HepG2 (cell line): ENCODE results near the gene FAM131A. TPM values are rescaled to one million over a fixed set of nuclear protein-coding genes. Genes with fewer than 3 reads are reported as not detected.

Experiments
- ARID2 ChIP-seq: sonication (generic); formaldehyde crosslinking; IDR thresholded peaks from 2 replicates; pipeline ENCODE4 v1.8.1; 2022; ENCODE audit warnings: mild to moderate bottlenecking, missing genetic modification reagents, borderline replicate concordance
- CREM ChIP-seq, 2 experiments: sonication (generic) in 1 of 2; formaldehyde crosslinking in 1 of 2; IDR thresholded peaks; 2 replicates each; pipeline versions ENCODE4 v1.4.0 to v1.6.1; 2016 to 2020; ENCODE audit warnings: antibody characterized with exemption in 1 of 2, mild to moderate bottlenecking in 1 of 2, missing genetic modification reagents in 1 of 2
- HBP1 ChIP-seq: IDR thresholded peaks from 2 replicates; pipeline ENCODE4 v1.6.1; 2016; ENCODE audit warnings: low read depth, control low read depth
- HCFC1 ChIP-seq: fragments of 150-350 bp; IDR thresholded peaks from 2 replicates; pipeline ENCODE4 v1.6.1; 2014; ENCODE audit warnings: low read depth, low read length
- LCORL ChIP-seq, 2 experiments: fragments of 450-650 bp in 1 of 2; sonication (generic) in 1 of 2; formaldehyde crosslinking in 1 of 2; IDR thresholded peaks; 2 replicates each; pipeline versions ENCODE4 v1.5.0 to v1.6.1; 2017 to 2020; ENCODE audit warnings: antibody characterized with exemption in 1 of 2, missing genetic modification reagents in 1 of 2
- MLLT10 ChIP-seq: sonication (generic); formaldehyde crosslinking; IDR thresholded peaks from 2 replicates; pipeline ENCODE4 v1.4.0; 2020; ENCODE audit warnings: missing genetic modification reagents
- NFKB2 ChIP-seq: sonication (generic); formaldehyde crosslinking; IDR thresholded peaks from 2 replicates; pipeline ENCODE4 v1.4.0; 2020; ENCODE audit warnings: missing genetic modification reagents, borderline replicate concordance
- PHF8 ChIP-seq: sonication (generic); formaldehyde crosslinking; IDR thresholded peaks from 2 replicates; pipeline ENCODE4 v1.5.0; 2020; ENCODE audit warnings: missing genetic modification reagents
- PITX1 ChIP-seq: sonication (generic); formaldehyde crosslinking; IDR thresholded peaks from 2 replicates; pipeline ENCODE4 v1.5.1; 2020; ENCODE audit warnings: mild to moderate bottlenecking, missing genetic modification reagents
- ZFY ChIP-seq: sonication (generic); formaldehyde crosslinking; IDR thresholded peaks from 2 replicates; pipeline ENCODE4 v1.4.0; 2020; ENCODE audit warnings: missing genetic modification reagents
- ZMYM2 ChIP-seq: sonication (generic); formaldehyde crosslinking; IDR thresholded peaks from 2 replicates; pipeline ENCODE4 v1.8.0; 2022; ENCODE audit warnings: mild to moderate bottlenecking, missing genetic modification reagents
- ZNF430 ChIP-seq: sonication (generic); formaldehyde crosslinking; IDR thresholded peaks from 2 replicates; pipeline ENCODE4 v1.9.0; 2021; ENCODE audit warnings: mild to moderate bottlenecking, missing genetic modification reagents
- ZNF572 ChIP-seq: sonication (generic); formaldehyde crosslinking; IDR thresholded peaks from 2 replicates; pipeline ENCODE4 v1.5.1; 2020; ENCODE audit warnings: mild to moderate bottlenecking, missing genetic modification reagents
- ZNF605 ChIP-seq: sonication (generic); formaldehyde crosslinking; IDR thresholded peaks from 2 replicates; pipeline ENCODE4 v1.8.0; 2022; ENCODE audit warnings: mild to moderate bottlenecking, missing genetic modification reagents
- ZNF607 ChIP-seq: sonication (generic); formaldehyde crosslinking; IDR thresholded peaks from 2 replicates; pipeline ENCODE4 v1.5.1; 2020; ENCODE audit warnings: missing genetic modification reagents, mild to moderate bottlenecking, borderline replicate concordance
- ZNF629 ChIP-seq: sonication (generic); formaldehyde crosslinking; conservative IDR thresholded peaks from 2 replicates; pipeline ENCODE4 v1.5.0; 2020; ENCODE audit warnings: missing genetic modification reagents
- ZSCAN31 ChIP-seq: sonication (generic); formaldehyde crosslinking; IDR thresholded peaks from 2 replicates; pipeline ENCODE4 v1.5.0; 2020; ENCODE audit warnings: low read depth, mild to moderate bottlenecking, missing genetic modification reagents
- polyA plus RNA-seq, 8 experiments: library from polyadenylated mRNA; depleted of rRNA in 3 of 8; stranded (reverse) in 7 of 8; unstranded in 1 of 8; fragments of >200 nt; fragmentation: Illumina TruSeq in 4 of 8; extraction: Trizol in 4 of 8; gene quantifications; 2 replicates each; pipeline versions ENCODE4 v1.2.1 to v1.2.3, GENCODE V29; 2011 to 2016; ENCODE audit warnings: low read depth in 4 of 8, missing spikeins in 1 of 8, mixed read lengths in 1 of 8; ENCODE audit not compliant: insufficient read depth in 1 of 8
- total RNA-seq, 5 experiments: library from RNA; depleted of rRNA; stranded (reverse); fragments of >200 nt; fragmentation: Illumina TruSeq; extraction: Trizol; gene quantifications; 2 replicates each; pipeline ENCODE4 v1.2.3, GENCODE V29; 2016; ENCODE audit warnings: low read depth in 1 of 5
- TF ChIP-seq, protein P1 (sequence below): sonication (generic); formaldehyde crosslinking; IDR thresholded peaks from 2 replicates; pipeline ENCODE4 v1.5.0; 2020; ENCODE audit warnings: mild to moderate bottlenecking, missing genetic modification reagents, moderate library complexity
- TF ChIP-seq, protein P2 (sequence below): sonication (generic); formaldehyde crosslinking; IDR thresholded peaks from 2 replicates; pipeline ENCODE4 v1.5.1; 2020; ENCODE audit warnings: mild to moderate bottlenecking, missing genetic modification reagents, moderate library complexity
- TF ChIP-seq, protein P3 (sequence below): IDR thresholded peaks from 2 replicates; pipeline ENCODE4 v1.6.1; 2018; ENCODE audit warnings: missing genetic modification reagents

FAM131A gene
- total and polyA plus RNA-seq, 2 of the 13 experiments (the other 11 are each of a cell fraction or from before 2014, with no cell fraction given) = 9.2 to 9.3 TPM

DNA sequence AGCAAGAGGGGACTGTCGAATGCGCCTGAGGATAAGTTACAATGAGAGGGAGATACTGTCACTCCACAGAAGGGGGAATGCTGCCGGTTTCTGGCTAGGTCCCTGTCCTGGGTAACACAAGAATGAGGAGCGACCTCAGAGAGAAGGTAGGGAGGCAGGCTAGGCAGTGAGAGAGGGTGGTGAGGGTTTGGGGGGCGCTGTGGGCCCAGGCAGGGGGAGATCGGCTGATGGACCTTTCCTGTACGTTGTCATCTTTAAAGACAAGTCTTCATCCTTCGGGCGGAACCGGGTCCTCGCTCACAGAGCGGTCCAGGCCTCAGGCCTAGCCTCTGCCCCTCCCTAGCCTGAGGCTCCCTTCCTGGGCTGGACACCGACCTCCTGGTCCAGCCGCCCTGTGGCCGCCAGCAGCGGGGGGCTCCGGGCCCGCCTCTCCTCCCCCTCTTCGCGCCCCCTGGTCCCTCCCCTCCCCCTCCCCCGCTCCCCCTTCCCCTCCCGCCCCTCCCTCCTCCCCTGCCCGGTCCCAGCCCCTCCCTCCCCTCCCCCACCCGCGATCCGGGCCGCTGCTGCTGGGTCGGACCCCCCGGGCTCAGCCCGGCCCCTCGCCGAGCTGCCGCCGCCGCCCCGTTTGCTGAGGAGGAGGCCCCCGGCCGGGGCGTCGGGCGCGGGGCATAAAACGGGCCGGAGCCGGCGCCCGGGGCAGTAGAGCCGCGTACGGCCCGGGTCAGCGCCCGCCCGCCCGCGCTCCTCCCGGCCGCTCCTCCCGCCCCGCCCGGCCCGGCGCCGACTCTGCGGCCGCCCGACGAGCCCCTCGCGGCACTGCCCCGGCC lies 42.2 kb downstream of the FAM131A start, which contains the start of gene CHRD (continued):
- TF ChIP-seq, protein P1, sequence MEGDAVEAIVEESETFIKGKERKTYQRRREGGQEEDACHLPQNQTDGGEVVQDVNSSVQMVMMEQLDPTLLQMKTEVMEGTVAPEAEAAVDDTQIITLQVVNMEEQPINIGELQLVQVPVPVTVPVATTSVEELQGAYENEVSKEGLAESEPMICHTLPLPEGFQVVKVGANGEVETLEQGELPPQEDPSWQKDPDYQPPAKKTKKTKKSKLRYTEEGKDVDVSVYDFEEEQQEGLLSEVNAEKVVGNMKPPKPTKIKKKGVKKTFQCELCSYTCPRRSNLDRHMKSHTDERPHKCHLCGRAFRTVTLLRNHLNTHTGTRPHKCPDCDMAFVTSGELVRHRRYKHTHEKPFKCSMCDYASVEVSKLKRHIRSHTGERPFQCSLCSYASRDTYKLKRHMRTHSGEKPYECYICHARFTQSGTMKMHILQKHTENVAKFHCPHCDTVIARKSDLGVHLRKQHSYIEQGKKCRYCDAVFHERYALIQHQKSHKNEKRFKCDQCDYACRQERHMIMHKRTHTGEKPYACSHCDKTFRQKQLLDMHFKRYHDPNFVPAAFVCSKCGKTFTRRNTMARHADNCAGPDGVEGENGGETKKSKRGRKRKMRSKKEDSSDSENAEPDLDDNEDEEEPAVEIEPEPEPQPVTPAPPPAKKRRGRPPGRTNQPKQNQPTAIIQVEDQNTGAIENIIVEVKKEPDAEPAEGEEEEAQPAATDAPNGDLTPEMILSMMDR (CRISPR knock-in tag) = peak; percentile 30; the same call in 1 of the 2 replicates
- TF ChIP-seq ZMYM2 (CRISPR knock-in tag) (no peak), NFKB2 (CRISPR knock-in tag) (0 out of 2 replicates have a peak, but pooled peaks have one; percentile 45), ZNF629 (CRISPR knock-in tag) (no peak), LCORL (IDR thresholded peaks at IDR 0.05) (no peak), LCORL (CRISPR knock-in tag; IDR thresholded peaks at IDR 0.05) (peak; percentile 33; the same call in 1 of the 2 replicates), CREM (IDR thresholded peaks at IDR 0.05) (no peak), CREM (CRISPR knock-in tag; IDR thresholded peaks at IDR 0.05) (no peak), ZSCAN31 (CRISPR knock-in tag) (no peak), HCFC1 (no peak), ZNF430 (no peak), ZNF607 (peak; percentile 29; the same call in 1 of the 2 replicates), ZNF605 (no peak), HBP1 (CRISPR knock-in tag) (no peak), MLLT10 (no peak), PHF8 (CRISPR knock-in tag) (peak; percentile 46; the same call in 1 of the 2 replicates), ZFY (peak; percentile 78), ZNF572 (CRISPR knock-in tag) (no peak), PITX1 (CRISPR knock-in tag) (no peak), ARID2 (CRISPR knock-in tag) (no peak)
- TF ChIP-seq, protein P2, sequence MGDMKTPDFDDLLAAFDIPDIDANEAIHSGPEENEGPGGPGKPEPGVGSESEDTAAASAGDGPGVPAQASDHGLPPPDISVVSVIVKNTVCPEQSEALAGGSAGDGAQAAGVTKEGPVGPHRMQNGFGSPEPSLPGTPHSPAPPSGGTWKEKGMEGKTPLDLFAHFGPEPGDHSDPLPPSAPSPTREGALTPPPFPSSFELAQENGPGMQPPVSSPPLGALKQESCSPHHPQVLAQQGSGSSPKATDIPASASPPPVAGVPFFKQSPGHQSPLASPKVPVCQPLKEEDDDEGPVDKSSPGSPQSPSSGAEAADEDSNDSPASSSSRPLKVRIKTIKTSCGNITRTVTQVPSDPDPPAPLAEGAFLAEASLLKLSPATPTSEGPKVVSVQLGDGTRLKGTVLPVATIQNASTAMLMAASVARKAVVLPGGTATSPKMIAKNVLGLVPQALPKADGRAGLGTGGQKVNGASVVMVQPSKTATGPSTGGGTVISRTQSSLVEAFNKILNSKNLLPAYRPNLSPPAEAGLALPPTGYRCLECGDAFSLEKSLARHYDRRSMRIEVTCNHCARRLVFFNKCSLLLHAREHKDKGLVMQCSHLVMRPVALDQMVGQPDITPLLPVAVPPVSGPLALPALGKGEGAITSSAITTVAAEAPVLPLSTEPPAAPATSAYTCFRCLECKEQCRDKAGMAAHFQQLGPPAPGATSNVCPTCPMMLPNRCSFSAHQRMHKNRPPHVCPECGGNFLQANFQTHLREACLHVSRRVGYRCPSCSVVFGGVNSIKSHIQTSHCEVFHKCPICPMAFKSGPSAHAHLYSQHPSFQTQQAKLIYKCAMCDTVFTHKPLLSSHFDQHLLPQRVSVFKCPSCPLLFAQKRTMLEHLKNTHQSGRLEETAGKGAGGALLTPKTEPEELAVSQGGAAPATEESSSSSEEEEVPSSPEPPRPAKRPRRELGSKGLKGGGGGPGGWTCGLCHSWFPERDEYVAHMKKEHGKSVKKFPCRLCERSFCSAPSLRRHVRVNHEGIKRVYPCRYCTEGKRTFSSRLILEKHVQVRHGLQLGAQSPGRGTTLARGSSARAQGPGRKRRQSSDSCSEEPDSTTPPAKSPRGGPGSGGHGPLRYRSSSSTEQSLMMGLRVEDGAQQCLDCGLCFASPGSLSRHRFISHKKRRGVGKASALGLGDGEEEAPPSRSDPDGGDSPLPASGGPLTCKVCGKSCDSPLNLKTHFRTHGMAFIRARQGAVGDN (CRISPR knock-in tag) = peak; percentile 50
- TF ChIP-seq, protein P3, sequence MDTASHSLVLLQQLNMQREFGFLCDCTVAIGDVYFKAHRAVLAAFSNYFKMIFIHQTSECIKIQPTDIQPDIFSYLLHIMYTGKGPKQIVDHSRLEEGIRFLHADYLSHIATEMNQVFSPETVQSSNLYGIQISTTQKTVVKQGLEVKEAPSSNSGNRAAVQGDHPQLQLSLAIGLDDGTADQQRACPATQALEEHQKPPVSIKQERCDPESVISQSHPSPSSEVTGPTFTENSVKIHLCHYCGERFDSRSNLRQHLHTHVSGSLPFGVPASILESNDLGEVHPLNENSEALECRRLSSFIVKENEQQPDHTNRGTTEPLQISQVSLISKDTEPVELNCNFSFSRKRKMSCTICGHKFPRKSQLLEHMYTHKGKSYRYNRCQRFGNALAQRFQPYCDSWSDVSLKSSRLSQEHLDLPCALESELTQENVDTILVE (CRISPR knock-in tag) = no peak
